K562 (cell line): ENCODE data around the gene PUS3. TPM values are rescaled to one million over a fixed set of nuclear protein-coding genes. Genes with fewer than 3 reads are reported as not detected.

Source experiments
- AFF1 ChIP-seq, 2 experiments: fragments of 450-650 bp; IDR thresholded peaks; 2 replicates each; pipeline ENCODE4 v1.6.1; 2018; ENCODE audit warnings: mild to moderate bottlenecking in 2 of 2, low read depth in 1 of 2; ENCODE audit not compliant: partially characterized antibody in 2 of 2
- CHCHD3 ChIP-seq: fragments of 250-450 bp; sonication (Bioruptor Pico); IDR thresholded peaks from 2 replicates; pipeline ENCODE4 v2.1.2; 2022; ENCODE audit warnings: mild to moderate bottlenecking
- HINFP ChIP-seq: fragments of 450-650 bp; conservative IDR thresholded peaks from 2 replicates; pipeline ENCODE4 v1.6.1; 2016; ENCODE audit warnings: missing genetic modification characterization, low read depth, mild to moderate bottlenecking, control low read depth, missing compliant biosample characterization
- KAT7 ChIP-seq: sonication (generic); formaldehyde crosslinking; IDR thresholded peaks from 2 replicates; pipeline ENCODE4 v1.8.0; 2022; ENCODE audit warnings: missing genetic modification reagents, mild to moderate bottlenecking, borderline replicate concordance
- MED1 ChIP-seq: sonication (generic); formaldehyde crosslinking; IDR thresholded peaks from 2 replicates; pipeline ENCODE4 v1.8.1; 2023; ENCODE audit warnings: missing genetic modification reagents, borderline replicate concordance
- NFATC3 ChIP-seq: fragments of 450-650 bp; IDR thresholded peaks from 2 replicates; pipeline ENCODE4 v1.6.1; 2017; ENCODE audit warnings: mild to moderate bottlenecking
- PCBP2 ChIP-seq: fragments of 200-400 bp; formaldehyde crosslinking; IDR thresholded peaks from 2 replicates; pipeline ENCODE4 v1.6.1; 2018; ENCODE audit warnings: low read length, low read depth, mild to moderate bottlenecking, moderate library complexity; ENCODE audit not compliant: poor library complexity, severe bottlenecking
- PPARD ChIP-seq: fragments of 250-450 bp; sonication (Bioruptor Pico); IDR thresholded peaks from 2 replicates; pipeline ENCODE4 v1.8.0; 2022; ENCODE audit warnings: inconsistent platforms, mild to moderate bottlenecking, moderate library complexity
- RBBP5 ChIP-seq: fragments of 200-600 bp; sonication (generic); IDR thresholded peaks from 2 replicates; pipeline ENCODE4 v1.6.1; 2012; ENCODE audit warnings: borderline replicate concordance, mild to moderate bottlenecking, low read length, control low read depth, inconsistent platforms; ENCODE audit not compliant: insufficient read depth, poor library complexity, severe bottlenecking
- RCOR1 ChIP-seq, 2 experiments: IDR thresholded peaks; 2 replicates each; pipeline ENCODE4 v1.6.1; 2012; ENCODE audit warnings: low read depth in 2 of 2, low read length in 2 of 2, borderline replicate concordance in 1 of 2, improper control_type of control experiment in 1 of 2
- SFPQ ChIP-seq: fragments of 200-400 bp; formaldehyde crosslinking; IDR thresholded peaks from 2 replicates; pipeline ENCODE4 v1.6.1; 2017; ENCODE audit warnings: mild to moderate bottlenecking, low read depth, low read length, moderate library complexity
- SMARCC2 ChIP-seq: fragments of 450-650 bp; IDR thresholded peaks from 2 replicates; pipeline ENCODE4 v1.6.1; 2017; ENCODE audit warnings: antibody characterized with exemption, moderate library complexity, mild to moderate bottlenecking, low read depth
- ZFP36 ChIP-seq: fragments of 150-350 bp; IDR thresholded peaks from 2 replicates; pipeline ENCODE4 v1.6.1; 2018; ENCODE audit warnings: low read length, low read depth; ENCODE audit not compliant: partially characterized antibody
- ZNF165 ChIP-seq: fragments of 250-450 bp; sonication (Bioruptor Pico); IDR thresholded peaks from 2 replicates; pipeline ENCODE4 v1.4.0; 2020; ENCODE audit warnings: borderline replicate concordance
- polyA plus RNA-seq, 8 experiments: library from polyadenylated mRNA; depleted of rRNA in 4 of 8; stranded (reverse) in 5 of 8; unstranded in 3 of 8; fragments of >200 nt; fragmentation: Nextera tagmentation in 2 of 8; fragmentation: Illumina TruSeq in 1 of 8; extraction: Ambion mirVana in 2 of 8; extraction: Trizol in 1 of 8; gene quantifications; 2 replicates each; pipeline versions ENCODE4 v1.2.1 to v1.2.3, GENCODE V29; 2011 to 2014; ENCODE audit warnings: inconsistent platforms in 1 of 8, missing spikeins in 1 of 8
- total RNA-seq, 7 experiments: library from RNA; depleted of rRNA in 6 of 7; stranded (reverse); fragments of >200 nt in 6 of 7; fragmentation: Illumina TruSeq in 2 of 7; extraction: Trizol in 2 of 7; gene quantifications; 2 replicates each; pipeline versions ENCODE4 v1.2.1 to v1.2.3, GENCODE V29; 2011 to 2021; ENCODE audit warnings: low replicate concordance in 1 of 7
- TF ChIP-seq, protein P1 (sequence below): fragments of 250-450 bp; sonication (Bioruptor Pico); IDR thresholded peaks from 2 replicates; pipeline ENCODE4 v1.5.0; 2022; ENCODE audit warnings: mild to moderate bottlenecking

The PUS3 gene
- total and polyA plus RNA-seq, 9 of the 15 experiments (the other 6 are each of a cell fraction or from before 2014, with no cell fraction given), result 16.5 to 49.2 (median 35.9) TPM

DNA sequence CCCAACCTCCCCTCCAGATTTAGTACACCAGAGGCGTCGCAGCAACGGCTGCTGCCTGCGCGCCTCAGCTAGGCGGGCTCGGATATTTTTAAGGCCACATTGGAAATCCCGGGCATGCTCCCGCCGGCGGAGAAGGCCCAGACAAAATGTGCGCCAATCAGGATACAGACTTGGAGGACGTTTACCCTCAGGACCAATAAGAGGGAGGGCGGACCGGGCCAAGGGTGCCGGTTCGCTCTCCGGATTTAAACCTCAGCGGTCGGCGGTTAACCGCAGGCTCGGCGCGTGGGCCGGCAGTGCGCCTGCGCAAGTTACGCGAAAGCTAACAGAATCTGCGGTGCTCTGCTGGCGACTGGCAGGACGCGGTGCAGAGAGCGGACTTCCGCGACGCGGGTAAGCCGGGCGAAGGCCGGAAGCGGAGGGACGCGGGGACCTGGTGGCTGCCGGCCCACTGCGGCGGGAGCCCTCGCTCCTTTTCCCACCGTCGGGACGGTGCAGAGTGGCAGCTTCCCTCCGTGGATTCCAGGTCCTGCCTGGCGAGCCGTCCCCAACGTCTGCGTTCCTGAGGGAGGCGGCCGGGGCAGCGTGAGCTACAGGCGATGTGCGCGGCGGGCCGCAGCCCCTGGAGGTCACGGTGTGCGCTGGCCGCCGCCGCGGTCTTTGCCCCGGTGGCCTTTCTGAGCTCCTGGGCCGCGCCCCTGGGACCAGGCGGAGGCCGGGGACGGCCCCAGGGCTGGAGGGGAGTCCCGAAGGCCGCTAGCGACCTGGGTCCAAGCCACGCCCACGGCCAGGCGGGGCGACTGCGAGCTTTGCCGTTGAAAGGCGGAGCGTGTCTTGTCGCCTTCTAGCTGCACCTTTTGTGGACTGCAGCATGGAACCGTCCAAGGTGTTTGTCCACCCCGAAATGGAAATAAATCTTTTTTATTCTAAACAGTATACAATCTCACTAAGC is 15.4 kb downstream of the PUS3 start, which contains the start of gene HYLS1 (continued):
- TF ChIP-seq SFPQ (no peak), RBBP5 (peak; percentile 67), ZNF165 (CRISPR knock-in tag) (no peak), HINFP (tag) (no peak), RCOR1 (IDR thresholded peaks at IDR 0.05; ENCODE audit: borderline replicate concordance in 1 of 2, low read depth in 2 of 2, low read length in 2 of 2) (peak in 1 of 2 experiments; percentile 55; a peak in 1 of 4 replicates), ZFP36 (no peak), MED1 (no peak), CHCHD3 (CRISPR knock-in tag) (no peak), SMARCC2 (no peak), KAT7 (CRISPR knock-in tag) (no peak), PCBP2 (no peak), AFF1 (IDR thresholded peaks at IDR 0.05; ENCODE audit: low read depth in 1 of 2, partially characterized antibody in 2 of 2) (no peak), PPARD (CRISPR knock-in tag) (no peak), NFATC3 (no peak)
- TF ChIP-seq, protein P1, sequence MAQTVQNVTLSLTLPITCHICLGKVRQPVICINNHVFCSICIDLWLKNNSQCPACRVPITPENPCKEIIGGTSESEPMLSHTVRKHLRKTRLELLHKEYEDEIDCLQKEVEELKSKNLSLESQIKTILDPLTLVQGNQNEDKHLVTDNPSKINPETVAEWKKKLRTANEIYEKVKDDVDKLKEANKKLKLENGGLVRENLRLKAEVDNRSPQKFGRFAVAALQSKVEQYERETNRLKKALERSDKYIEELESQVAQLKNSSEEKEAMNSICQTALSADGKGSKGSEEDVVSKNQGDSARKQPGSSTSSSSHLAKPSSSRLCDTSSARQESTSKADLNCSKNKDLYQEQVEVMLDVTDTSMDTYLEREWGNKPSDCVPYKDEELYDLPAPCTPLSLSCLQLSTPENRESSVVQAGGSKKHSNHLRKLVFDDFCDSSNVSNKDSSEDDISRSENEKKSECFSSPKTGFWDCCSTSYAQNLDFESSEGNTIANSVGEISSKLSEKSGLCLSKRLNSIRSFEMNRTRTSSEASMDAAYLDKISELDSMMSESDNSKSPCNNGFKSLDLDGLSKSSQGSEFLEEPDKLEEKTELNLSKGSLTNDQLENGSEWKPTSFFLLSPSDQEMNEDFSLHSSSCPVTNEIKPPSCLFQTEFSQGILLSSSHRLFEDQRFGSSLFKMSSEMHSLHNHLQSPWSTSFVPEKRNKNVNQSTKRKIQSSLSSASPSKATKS (CRISPR knock-in tag), result no peak
